Hepatocyte (in vitro differentiated cells): ENCODE data around the gene ITPRID1.

Experiments used
- CTCF ChIP-seq: fragments of 200-600 bp; sonication (generic); IDR thresholded peaks from 2 replicates; pipeline ENCODE4 v1.5.1; 2016; ENCODE audit warnings: antibody characterized with exemption, mild to moderate bottlenecking; ENCODE audit not compliant: poor library complexity
- EZH2 ChIP-seq: fragments of 200-600 bp; sonication (generic); IDR thresholded peaks from 2 replicates; pipeline ENCODE4 v1.6.1; 2016; ENCODE audit warnings: antibody characterized with exemption, mild to moderate bottlenecking, borderline replicate concordance

GRCh38 chr7:31648288-31648687, 134.4 kb downstream of the ITPRID1 start:
- TF ChIP-seq EZH2 (no peak), CTCF (peak; percentile 42)
